SK-N-SH treated with all-trans-retinoic acid at 6 μM for 48 hours (cell line): ENCODE data around the gene BCKDHB.

ENCODE experiments used
- ATAC-seq: fragments of 200-7000 bp; cut with Tn5 transposase; 3 replicates; pipeline ENCODE4 v1.9.1; 2020; ENCODE audit warnings: mild to moderate bottlenecking, moderate library complexity
- ARNTL ChIP-seq: fragments of 450-650 bp; formaldehyde crosslinking; IDR thresholded peaks from 2 replicates; pipeline ENCODE4 v1.5.0; 2020; ENCODE audit warnings: low read depth, mild to moderate bottlenecking, moderate library complexity, borderline replicate concordance
- BACH2 ChIP-seq: fragments of 250-450 bp; sonication (Bioruptor Pico); IDR thresholded peaks from 2 replicates; pipeline ENCODE4 v1.9.0; 2021; ENCODE audit warnings: mild to moderate bottlenecking, borderline replicate concordance
- CREB5 ChIP-seq: fragments of 250-450 bp; sonication (Bioruptor Pico); IDR thresholded peaks from 2 replicates; pipeline ENCODE4 v1.5.1; 2020; ENCODE audit warnings: low read depth, mild to moderate bottlenecking, moderate library complexity
- ESRRG ChIP-seq: fragments of 250-450 bp; sonication (Bioruptor Pico); IDR thresholded peaks from 2 replicates; pipeline ENCODE4 v1.6.1; 2021; ENCODE audit warnings: mild to moderate bottlenecking
- GLIS3 ChIP-seq: fragments of 250-450 bp; sonication (Bioruptor Pico); IDR thresholded peaks from 2 replicates; pipeline ENCODE4 v1.5.0; 2020; ENCODE audit warnings: mild to moderate bottlenecking, moderate library complexity
- OSR1 ChIP-seq: fragments of 250-450 bp; sonication (Bioruptor Pico); IDR thresholded peaks from 2 replicates; pipeline ENCODE4 v1.8.0; 2022; ENCODE audit warnings: moderate library complexity, mild to moderate bottlenecking, inconsistent platforms
- PPARA ChIP-seq: fragments of 250-450 bp; sonication (Bioruptor Pico); IDR thresholded peaks from 2 replicates; pipeline ENCODE4 v1.5.0; 2020; ENCODE audit warnings: mild to moderate bottlenecking, borderline replicate concordance
- RARB ChIP-seq: fragments of 250-450 bp; sonication (Bioruptor Pico); IDR thresholded peaks from 2 replicates; pipeline ENCODE4 v1.8.0; 2021; ENCODE audit warnings: mild to moderate bottlenecking, moderate library complexity
- SNAI2 ChIP-seq: fragments of 250-450 bp; sonication (Bioruptor Pico); IDR thresholded peaks from 2 replicates; pipeline ENCODE4 v1.5.0; 2020; ENCODE audit warnings: mild to moderate bottlenecking, moderate library complexity
- TCF4 ChIP-seq: fragments of 250-450 bp; sonication (Bioruptor Pico); IDR thresholded peaks from 2 replicates; pipeline ENCODE4 v1.8.0; 2021; ENCODE audit warnings: mild to moderate bottlenecking, moderate library complexity, borderline replicate concordance
- TOX ChIP-seq: fragments of 250-450 bp; sonication (Bioruptor Pico); IDR thresholded peaks from 2 replicates; pipeline ENCODE4 v1.8.0; 2021; ENCODE audit warnings: mild to moderate bottlenecking, moderate library complexity, borderline replicate concordance
- ZFP3 ChIP-seq: fragments of 250-450 bp; sonication (Bioruptor Pico); IDR thresholded peaks from 2 replicates; pipeline ENCODE4 v1.5.0; 2020; ENCODE audit warnings: mild to moderate bottlenecking, moderate library complexity
- ZFP30 ChIP-seq: fragments of 450-650 bp; formaldehyde crosslinking; IDR thresholded peaks from 2 replicates; pipeline ENCODE4 v1.5.0; 2022; ENCODE audit warnings: mild to moderate bottlenecking, moderate library complexity
- ZNF565 ChIP-seq: fragments of 450-650 bp; formaldehyde crosslinking; conservative IDR thresholded peaks from 2 replicates; pipeline ENCODE4 v1.5.0; 2020; ENCODE audit warnings: low read depth, mild to moderate bottlenecking, moderate library complexity
- ZNF70 ChIP-seq: fragments of 450-650 bp; formaldehyde crosslinking; IDR thresholded peaks from 2 replicates; pipeline ENCODE4 v1.5.0; 2020; ENCODE audit warnings: mild to moderate bottlenecking, moderate library complexity
- ZNF8 ChIP-seq: fragments of 450-650 bp; formaldehyde crosslinking; IDR thresholded peaks from 2 replicates; pipeline ENCODE4 v1.5.0; 2020; ENCODE audit warnings: mild to moderate bottlenecking, moderate library complexity
- TF ChIP-seq, protein P1 (sequence below): fragments of 250-450 bp; sonication (Bioruptor Pico); IDR thresholded peaks from 2 replicates; pipeline ENCODE4 v1.5.1; 2021; ENCODE audit warnings: mild to moderate bottlenecking, moderate library complexity
- TF ChIP-seq, protein P2 (sequence below): fragments of 250-450 bp; sonication (Bioruptor Pico); IDR thresholded peaks from 2 replicates; pipeline ENCODE4 v1.8.0; 2021; ENCODE audit warnings: low read depth, mild to moderate bottlenecking, moderate library complexity, borderline replicate concordance
- TF ChIP-seq, protein P3 (sequence below): fragments of 250-450 bp; sonication (Bioruptor Pico); IDR thresholded peaks from 2 replicates; pipeline ENCODE4 v1.5.0; 2020; ENCODE audit warnings: mild to moderate bottlenecking, moderate library complexity

The BCKDHB gene

DNA sequence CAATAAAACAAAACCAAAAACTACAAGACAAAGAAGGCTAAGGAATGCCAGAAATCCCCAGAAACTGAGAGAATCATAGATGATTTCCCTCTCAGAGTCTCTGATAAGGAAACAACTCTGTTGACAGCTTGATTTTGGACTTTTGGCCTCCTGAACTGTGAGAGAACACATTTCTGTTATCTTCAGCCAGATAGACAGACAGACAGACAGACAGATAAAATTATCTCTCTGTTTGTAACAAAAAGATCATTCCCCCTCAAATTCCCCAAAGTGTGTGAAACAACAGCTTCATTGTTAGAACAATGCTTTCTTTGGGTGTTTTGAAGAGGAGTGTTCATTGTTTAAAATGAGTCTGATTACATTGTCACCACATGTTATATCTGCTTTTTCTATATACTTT lies 148.2 kb downstream of the BCKDHB start (continued):
- TF ChIP-seq, protein P1, sequence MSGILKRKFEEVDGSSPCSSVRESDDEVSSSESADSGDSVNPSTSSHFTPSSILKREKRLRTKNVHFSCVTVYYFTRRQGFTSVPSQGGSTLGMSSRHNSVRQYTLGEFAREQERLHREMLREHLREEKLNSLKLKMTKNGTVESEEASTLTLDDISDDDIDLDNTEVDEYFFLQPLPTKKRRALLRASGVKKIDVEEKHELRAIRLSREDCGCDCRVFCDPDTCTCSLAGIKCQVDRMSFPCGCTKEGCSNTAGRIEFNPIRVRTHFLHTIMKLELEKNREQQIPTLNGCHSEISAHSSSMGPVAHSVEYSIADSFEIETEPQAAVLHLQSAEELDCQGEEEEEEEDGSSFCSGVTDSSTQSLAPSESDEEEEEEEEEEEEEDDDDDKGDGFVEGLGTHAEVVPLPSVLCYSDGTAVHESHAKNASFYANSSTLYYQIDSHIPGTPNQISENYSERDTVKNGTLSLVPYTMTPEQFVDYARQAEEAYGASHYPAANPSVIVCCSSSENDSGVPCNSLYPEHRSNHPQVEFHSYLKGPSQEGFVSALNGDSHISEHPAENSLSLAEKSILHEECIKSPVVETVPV (CRISPR knock-in tag), result no peak
- TF ChIP-seq ESRRG (CRISPR knock-in tag), result no peak

DNA sequence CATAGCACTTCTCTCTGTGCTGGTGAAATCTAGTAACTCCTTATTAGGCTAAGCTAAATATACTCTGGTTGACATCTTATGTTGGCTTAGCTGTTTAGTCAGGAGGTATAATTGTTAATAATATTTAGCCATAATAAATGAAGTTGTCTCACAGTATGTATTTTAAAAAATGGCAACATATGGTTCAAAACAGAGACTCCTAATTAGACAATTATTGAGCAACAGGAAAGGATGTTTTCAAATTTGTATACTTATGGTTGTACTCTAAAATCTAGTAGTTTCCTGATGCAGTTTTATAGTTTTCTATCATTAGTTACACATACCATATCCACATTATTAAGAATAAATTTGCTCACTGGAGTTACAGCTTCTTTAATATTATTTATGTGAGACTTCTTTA lies 150.2 kb downstream of the BCKDHB start:
- ATAC-seq, result no peak
- no peak for TF ChIP-seq ZNF565 (CRISPR knock-in tag)
- TF ChIP-seq, protein P1 (CRISPR knock-in tag), result no peak
- TF ChIP-seq RARB (CRISPR knock-in tag), result no peak
- no peak for TF ChIP-seq ZNF70 (CRISPR knock-in tag)
- TF ChIP-seq PPARA (CRISPR knock-in tag), result no peak
- no peak for TF ChIP-seq ZFP30 (CRISPR knock-in tag)
- TF ChIP-seq, all 23 proteins: peak for 0

GRCh38 chr6:80259118-80259517 lies 152.6 kb downstream of the BCKDHB start:
- no peak for ATAC-seq
- TF ChIP-seq RARB (CRISPR knock-in tag) (no peak), ZNF8 (CRISPR knock-in tag) (no peak), ESRRG (CRISPR knock-in tag) (no peak), BACH2 (no peak), TCF4 (no peak), CREB5 (CRISPR knock-in tag) (no peak)
- TF ChIP-seq, protein P2, sequence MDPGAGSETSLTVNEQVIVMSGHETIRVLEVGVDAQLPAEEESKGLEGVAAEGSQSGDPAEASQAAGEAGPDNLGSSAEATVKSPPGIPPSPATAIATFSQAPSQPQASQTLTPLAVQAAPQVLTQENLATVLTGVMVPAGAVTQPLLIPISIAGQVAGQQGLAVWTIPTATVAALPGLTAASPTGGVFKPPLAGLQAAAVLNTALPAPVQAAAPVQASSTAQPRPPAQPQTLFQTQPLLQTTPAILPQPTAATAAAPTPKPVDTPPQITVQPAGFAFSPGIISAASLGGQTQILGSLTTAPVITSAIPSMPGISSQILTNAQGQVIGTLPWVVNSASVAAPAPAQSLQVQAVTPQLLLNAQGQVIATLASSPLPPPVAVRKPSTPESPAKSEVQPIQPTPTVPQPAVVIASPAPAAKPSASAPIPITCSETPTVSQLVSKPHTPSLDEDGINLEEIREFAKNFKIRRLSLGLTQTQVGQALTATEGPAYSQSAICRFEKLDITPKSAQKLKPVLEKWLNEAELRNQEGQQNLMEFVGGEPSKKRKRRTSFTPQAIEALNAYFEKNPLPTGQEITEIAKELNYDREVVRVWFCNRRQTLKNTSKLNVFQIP, result no peak
- TF ChIP-seq, protein P3, sequence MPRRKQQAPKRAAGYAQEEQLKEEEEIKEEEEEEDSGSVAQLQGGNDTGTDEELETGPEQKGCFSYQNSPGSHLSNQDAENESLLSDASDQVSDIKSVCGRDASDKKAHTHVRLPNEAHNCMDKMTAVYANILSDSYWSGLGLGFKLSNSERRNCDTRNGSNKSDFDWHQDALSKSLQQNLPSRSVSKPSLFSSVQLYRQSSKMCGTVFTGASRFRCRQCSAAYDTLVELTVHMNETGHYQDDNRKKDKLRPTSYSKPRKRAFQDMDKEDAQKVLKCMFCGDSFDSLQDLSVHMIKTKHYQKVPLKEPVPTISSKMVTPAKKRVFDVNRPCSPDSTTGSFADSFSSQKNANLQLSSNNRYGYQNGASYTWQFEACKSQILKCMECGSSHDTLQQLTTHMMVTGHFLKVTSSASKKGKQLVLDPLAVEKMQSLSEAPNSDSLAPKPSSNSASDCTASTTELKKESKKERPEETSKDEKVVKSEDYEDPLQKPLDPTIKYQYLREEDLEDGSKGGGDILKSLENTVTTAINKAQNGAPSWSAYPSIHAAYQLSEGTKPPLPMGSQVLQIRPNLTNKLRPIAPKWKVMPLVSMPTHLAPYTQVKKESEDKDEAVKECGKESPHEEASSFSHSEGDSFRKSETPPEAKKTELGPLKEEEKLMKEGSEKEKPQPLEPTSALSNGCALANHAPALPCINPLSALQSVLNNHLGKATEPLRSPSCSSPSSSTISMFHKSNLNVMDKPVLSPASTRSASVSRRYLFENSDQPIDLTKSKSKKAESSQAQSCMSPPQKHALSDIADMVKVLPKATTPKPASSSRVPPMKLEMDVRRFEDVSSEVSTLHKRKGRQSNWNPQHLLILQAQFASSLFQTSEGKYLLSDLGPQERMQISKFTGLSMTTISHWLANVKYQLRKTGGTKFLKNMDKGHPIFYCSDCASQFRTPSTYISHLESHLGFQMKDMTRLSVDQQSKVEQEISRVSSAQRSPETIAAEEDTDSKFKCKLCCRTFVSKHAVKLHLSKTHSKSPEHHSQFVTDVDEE (CRISPR knock-in tag), result no peak

DNA sequence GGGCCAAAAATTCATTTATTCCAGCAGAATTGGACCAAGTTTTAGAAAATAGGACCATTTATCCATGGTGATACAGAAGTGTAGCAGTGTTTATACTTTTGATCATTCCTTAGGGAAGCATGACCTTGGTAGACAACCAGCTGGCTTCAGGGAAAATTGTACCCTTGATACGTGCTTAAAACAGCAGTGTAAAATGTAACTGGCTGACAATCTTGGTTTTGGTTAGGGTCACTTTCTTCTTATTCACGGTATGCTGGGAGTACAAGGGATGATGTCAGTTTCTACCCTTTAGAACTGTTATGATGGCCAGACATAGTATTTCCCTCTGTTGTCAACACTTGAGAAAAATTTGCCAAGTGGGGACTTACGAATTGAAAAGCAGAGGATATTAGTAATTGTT lies 157.1 kb downstream of the BCKDHB start:
- no peak for ATAC-seq
- TF ChIP-seq ARNTL (no peak), TOX (CRISPR knock-in tag) (no peak), GLIS3 (CRISPR knock-in tag) (no peak), OSR1 (CRISPR knock-in tag) (no peak), ZNF70 (CRISPR knock-in tag) (no peak), ZFP3 (CRISPR knock-in tag) (no peak), ESRRG (CRISPR knock-in tag) (no peak), ZFP30 (CRISPR knock-in tag) (no peak), SNAI2 (CRISPR knock-in tag) (no peak), BACH2 (no peak), ZNF8 (CRISPR knock-in tag) (no peak)
- TF ChIP-seq, protein P1 (CRISPR knock-in tag), result no peak
- TF ChIP-seq, protein P2, result no peak
- TF ChIP-seq, all 23 proteins: peak for 0
